ENCODE measurements around the gene ARHGEF17. TPM values are rescaled to one million over a fixed set of nuclear protein-coding genes. Genes with fewer than 3 reads are reported as not detected.

The ARHGEF17 gene
- total and polyA plus RNA-seq, 2 of the 13 experiments (the other 11 are each of a cell fraction or from before 2014, with no cell fraction given): 10.7 to 28.8 TPM

GRCh38 chr11:73288192-73288872, 19.7 kb upstream of the ARHGEF17 start (continued):
- TF ChIP-seq MLX (CRISPR knock-in tag; IDR thresholded peaks at IDR 0.05): no peak
- TF ChIP-seq JARID2 (CRISPR knock-in tag; IDR thresholded peaks at IDR 0.05; ENCODE audit: insufficient replicate concordance): no peak
- no peak for TF ChIP-seq MAFG (CRISPR knock-in tag; IDR thresholded peaks at IDR 0.05)
- TF ChIP-seq NR2F6 (IDR thresholded peaks at IDR 0.05): no peak
- TF ChIP-seq NR2F6 (CRISPR knock-in tag; IDR thresholded peaks at IDR 0.05): peak; percentile 53; the same call in 1 of the 2 replicates
- no peak for TF ChIP-seq ZNF557 (CRISPR knock-in tag; IDR thresholded peaks at IDR 0.05)
- no peak for TF ChIP-seq ARNTL (CRISPR knock-in tag; IDR thresholded peaks at IDR 0.05)
- no peak for TF ChIP-seq ETS1 (CRISPR knock-in tag; IDR thresholded peaks at IDR 0.05)
- TF ChIP-seq ZNF580 (CRISPR knock-in tag; IDR thresholded peaks at IDR 0.05; ENCODE audit: borderline replicate concordance, low read depth): no peak
- no peak for TF ChIP-seq MYC (CRISPR knock-in tag; IDR thresholded peaks at IDR 0.05; ENCODE audit: borderline replicate concordance)
- TF ChIP-seq ZNF839 (CRISPR knock-in tag; IDR thresholded peaks at IDR 0.05; ENCODE audit: borderline replicate concordance): no peak
- TF ChIP-seq SETDB1 (CRISPR knock-in tag; IDR thresholded peaks at IDR 0.05; ENCODE audit: borderline replicate concordance): no peak
- TF ChIP-seq ARID4A (CRISPR knock-in tag; IDR thresholded peaks at IDR 0.05; ENCODE audit: borderline replicate concordance): no peak
- no peak for TF ChIP-seq SMC3 (IDR thresholded peaks at IDR 0.05; ENCODE audit: low read length)
- TF ChIP-seq FUBP1 (CRISPR knock-in tag; IDR thresholded peaks at IDR 0.05; ENCODE audit: borderline replicate concordance): no peak
- TF ChIP-seq ZNF773 (CRISPR knock-in tag; IDR thresholded peaks at IDR 0.05; ENCODE audit: borderline replicate concordance): no peak
- no peak for TF ChIP-seq SP140L (CRISPR knock-in tag; IDR thresholded peaks at IDR 0.05; ENCODE audit: borderline replicate concordance)
- TF ChIP-seq ZNF704 (CRISPR knock-in tag; IDR thresholded peaks at IDR 0.05; ENCODE audit: borderline replicate concordance): no peak
- no peak for TF ChIP-seq ZNF639 (CRISPR knock-in tag; conservative IDR thresholded peaks at IDR 0.05)

Measured in HepG2 (cell line).